B cell (primary cell): ENCODE measurements around the gene RCC2. TPM values are rescaled to one million over a fixed set of nuclear protein-coding genes. Genes with fewer than 3 reads are reported as not detected.

Experiments
- ATAC-seq: fragments of 200-7000 bp; cut with Tn5 transposase; one replicate; pipeline ENCODE4 v1.10.0; 2021; ENCODE audit warnings: low read depth, mild to moderate bottlenecking, moderate number of reproducible peaks, moderate library complexity
- CTCF ChIA-PET: fragments of 350-600 bp; sonication (Branson Sonifier 250); formaldehyde crosslinking; loops from one replicate; lab custom pipeline; 2021; ENCODE audit warnings: antibody characterized with exemption, inconsistent platforms; lab: Charles Lee
- POLR2A ChIA-PET: fragments of 350-600 bp; sonication (Branson Sonifier 250); formaldehyde crosslinking; loops from one replicate; lab custom pipeline; 2021; ENCODE audit warnings: antibody characterized with exemption; lab: Charles Lee
- DNase-seq: peaks from one replicate; pipeline ENCODE4 v3.0.0; 2013
- H2AFZ ChIP-seq: 2 replicates; pipeline ENCODE4 v1.6.1; 2012; ENCODE audit warnings: mild to moderate bottlenecking, low read depth, low read length; ENCODE audit not compliant: insufficient read depth, poor library complexity, severe bottlenecking
- H3K27ac ChIP-seq, 2 donors: 1 replicate in 1 of 2; 2 replicates in 1 of 2; pipeline ENCODE4 v1.5.1; 2012 to 2013; ENCODE audit warnings: low read length in 2 of 2, mild to moderate bottlenecking in 2 of 2, moderate library complexity in 1 of 2
- H3K27me3 ChIP-seq, 4 experiments: fragments of 200-600 bp in 1 of 4; sonication (generic) in 1 of 4; replicated peaks in 1 of 4; 1 replicate in 2 of 4; 2 replicates in 2 of 4; pipeline versions ENCODE4 v1.6.1 to v1.7.0; 2013 to 2016; ENCODE audit warnings: low read length in 3 of 4, mild to moderate bottlenecking in 2 of 4, mixed read lengths in 1 of 4, moderate library complexity in 1 of 4; ENCODE audit not compliant: insufficient read depth in 4 of 4, control insufficient read depth in 3 of 4; ENCODE audit errors: control extremely low read depth in 1 of 4
- H3K36me3 ChIP-seq, 2 experiments: replicated peaks in 1 of 2; 1 replicate in 1 of 2; 2 replicates in 1 of 2; pipeline versions ENCODE4 v1.6.1 to v1.7.1; 2013; ENCODE audit warnings: low read length in 1 of 2; ENCODE audit not compliant: insufficient read depth in 2 of 2, control insufficient read depth in 1 of 2; ENCODE audit errors: control extremely low read depth in 1 of 2, extremely low read depth in 1 of 2
- H3K4me1 ChIP-seq, 2 donors: fragments of 200-600 bp in 1 of 2; sonication (generic) in 1 of 2; 1 replicate in 1 of 2; 2 replicates in 1 of 2; pipeline versions ENCODE4 v1.5.1 to v1.6.1; 2013 to 2017; ENCODE audit warnings: low read length in 2 of 2; ENCODE audit not compliant: control insufficient read depth in 2 of 2, insufficient read depth in 2 of 2
- H3K4me2 ChIP-seq: replicated peaks from 2 replicates; pipeline ENCODE3; 2012; ENCODE audit warnings: mild to moderate bottlenecking, low read depth, low read length; ENCODE audit not compliant: poor library complexity, severe bottlenecking
- H3K4me3 ChIP-seq, 5 experiments: fragments of 200-600 bp in 1 of 5; sonication (generic) in 1 of 5; 1 replicate in 3 of 5; 2 replicates in 2 of 5; pipeline versions ENCODE4 v1.5.1 to v1.7.0; 2011 to 2016; ENCODE audit warnings: low read length in 4 of 5, mild to moderate bottlenecking in 4 of 5, low read depth in 2 of 5, control low read depth in 1 of 5, moderate library complexity in 1 of 5; ENCODE audit not compliant: insufficient read depth in 1 of 5; ENCODE audit errors: control extremely low read depth in 1 of 5, extremely low read depth in 1 of 5
- H3K79me2 ChIP-seq: fragments of 200-600 bp; sonication (generic); one replicate; pipeline ENCODE4 v1.6.0; 2016; ENCODE audit warnings: low read length; ENCODE audit not compliant: control insufficient read depth, insufficient read depth
- H3K9ac ChIP-seq: fragments of 200-600 bp; sonication (generic); 2 replicates; pipeline ENCODE4 v1.6.1; 2017; ENCODE audit warnings: mild to moderate bottlenecking, low read length, moderate library complexity
- H3K9me3 ChIP-seq, 3 donors: one replicate each; pipeline versions ENCODE4 v1.6.1 to v1.7.1; 2013; ENCODE audit warnings: low read length in 2 of 3; ENCODE audit not compliant: control insufficient read depth in 2 of 3, insufficient read depth in 1 of 3; ENCODE audit errors: control extremely low read depth in 1 of 3
- H4K20me1 ChIP-seq: 2 replicates; pipeline ENCODE4 v1.6.0; 2012; ENCODE audit warnings: mild to moderate bottlenecking, low read length; ENCODE audit not compliant: insufficient read depth, control insufficient read depth, poor library complexity, severe bottlenecking
- H3K27ac Mint-ChIP-seq: one replicate; pipeline ENCODE4 v1.8.0; 2021; ENCODE audit warnings: mixed read lengths
- H3K27me3 Mint-ChIP-seq: one replicate; pipeline ENCODE4 v1.8.0; 2021; ENCODE audit warnings: mixed read lengths
- H3K4me1 Mint-ChIP-seq: one replicate; pipeline ENCODE4 v1.8.0; 2021; ENCODE audit warnings: mixed read lengths
- H3K4me3 Mint-ChIP-seq: one replicate; pipeline ENCODE4 v1.8.0; 2021; ENCODE audit warnings: mixed read lengths
- H3K9me3 Mint-ChIP-seq: one replicate; pipeline ENCODE4 v1.8.0; 2022; ENCODE audit warnings: mixed read lengths; ENCODE audit not compliant: insufficient read depth
- EZH2 ChIP-seq: IDR thresholded peaks from 2 replicates; pipeline ENCODE4 v1.6.1; 2012; ENCODE audit warnings: borderline replicate concordance, low read depth, mild to moderate bottlenecking, moderate library complexity, low read length; ENCODE audit not compliant: insufficient read depth, poor library complexity, severe bottlenecking
- WGBS: methylation state at CpG from one replicate; pipeline ENCODE4 v1.1.5; 2013; ENCODE audit warnings: missing lambda C conversion rate; ENCODE audit not compliant: insufficient coverage; 5-methylcytosine and 5-hydroxymethylcytosine counted together
- intact Hi-C: fragments of 100-400 bp; cut with micrococcal nuclease; formaldehyde crosslinking; loops from one replicate; pipeline ENCODE4 v1.10.0; 2022
- polyA plus RNA-seq: library from polyadenylated mRNA; depleted of rRNA; stranded (reverse); fragments of >200 nt; gene quantifications from 2 replicates; pipeline ENCODE4 v1.2.3, GENCODE V29; 2012
- total RNA-seq, 2 donors: library from RNA; stranded (reverse); fragments of 120-200 nt in 1 of 2; gene quantifications; 1 replicate in 1 of 2; 2 replicates in 1 of 2; pipeline versions ENCODE4 v1.2.3 to v1.2.4, GENCODE V29; 2013 to 2022
- TF ChIP-seq, protein P1 (sequence below): fragments of 200-600 bp; IDR thresholded peaks from one replicate; pipeline ENCODE4 v1.8.0; 2022; ENCODE audit warnings: antibody characterized with exemption, mild to moderate bottlenecking

Gene RCC2
- total and polyA plus RNA-seq, 2 donors (not counting 1 experiment from before 2014, with no cell fraction given): 48.9 to 76.9 TPM

DNA sequence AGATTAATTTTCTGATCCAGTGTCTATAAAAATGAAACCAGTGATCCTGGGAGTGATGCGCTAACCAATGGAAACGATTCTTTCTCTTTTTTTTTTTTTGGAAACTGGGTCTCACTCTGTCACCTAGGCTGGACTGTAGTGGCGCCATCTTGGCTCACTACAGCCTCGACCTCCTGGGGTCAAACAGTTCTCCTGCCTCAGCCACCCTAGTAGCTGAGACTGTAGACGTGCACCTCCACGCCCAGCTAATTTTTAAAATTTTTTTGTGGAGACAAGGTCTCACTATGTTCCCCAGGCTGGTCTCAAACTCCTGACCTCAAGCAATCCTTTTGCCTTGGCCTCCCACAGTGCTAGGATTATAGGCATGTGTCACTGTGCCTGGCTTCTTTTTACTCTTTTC lies 3.4 kb upstream of the RCC2 start:
- 91% methylated on average over 4 of the region's 6 CpGs for WGBS
- Histone ChIP-seq H3K4me3 (no peak overlapping the region), H2AFZ (no peak overlapping the region), H3K9me3 (no peaks in the 10 kb centered on the region), H3K27ac (no peak overlapping the region), H3K4me1 (peaks cover 6 to 7% of the 10 kb centered on the region in 2 donors), H3K9ac (no peak overlapping the region), H3K36me3 (no peaks in the 10 kb centered on the region), H3K79me2 (peaks cover 6% of the 10 kb centered on the region), H3K4me2 (no peak overlapping the region), H4K20me1 (peaks cover 14% of the 10 kb centered on the region), H3K27me3 (peaks cover 0 to 12% (median 3%) of the 10 kb centered on the region in 4 experiments)
- intact Hi-C loops: no loop called here
- TF ChIP-seq EZH2: no peak
- TF ChIP-seq, protein P1, sequence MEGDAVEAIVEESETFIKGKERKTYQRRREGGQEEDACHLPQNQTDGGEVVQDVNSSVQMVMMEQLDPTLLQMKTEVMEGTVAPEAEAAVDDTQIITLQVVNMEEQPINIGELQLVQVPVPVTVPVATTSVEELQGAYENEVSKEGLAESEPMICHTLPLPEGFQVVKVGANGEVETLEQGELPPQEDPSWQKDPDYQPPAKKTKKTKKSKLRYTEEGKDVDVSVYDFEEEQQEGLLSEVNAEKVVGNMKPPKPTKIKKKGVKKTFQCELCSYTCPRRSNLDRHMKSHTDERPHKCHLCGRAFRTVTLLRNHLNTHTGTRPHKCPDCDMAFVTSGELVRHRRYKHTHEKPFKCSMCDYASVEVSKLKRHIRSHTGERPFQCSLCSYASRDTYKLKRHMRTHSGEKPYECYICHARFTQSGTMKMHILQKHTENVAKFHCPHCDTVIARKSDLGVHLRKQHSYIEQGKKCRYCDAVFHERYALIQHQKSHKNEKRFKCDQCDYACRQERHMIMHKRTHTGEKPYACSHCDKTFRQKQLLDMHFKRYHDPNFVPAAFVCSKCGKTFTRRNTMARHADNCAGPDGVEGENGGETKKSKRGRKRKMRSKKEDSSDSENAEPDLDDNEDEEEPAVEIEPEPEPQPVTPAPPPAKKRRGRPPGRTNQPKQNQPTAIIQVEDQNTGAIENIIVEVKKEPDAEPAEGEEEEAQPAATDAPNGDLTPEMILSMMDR: no peak
- DNase-seq (no peak), ATAC-seq (no peak)
- CTCF ChIA-PET: interaction anchor here (0.6 to 0.8 kb wide), 2 partner anchors 13 to 211 kb away, joined by 3 to 4 read pairs; no protein-coding TSS in a partner anchor
- POLR2A ChIA-PET: interaction anchor here (0.7 kb wide), 1 partner anchor 10 kb away, joined by 3 read pairs; no protein-coding TSS in a partner anchor
- H3K9me3 Mint-ChIP-seq: no peaks in the 10 kb centered on the region
- H3K27me3 Mint-ChIP-seq: peaks cover 18% of the 10 kb centered on the region
- H3K27ac Mint-ChIP-seq: no peak overlapping the region
- H3K4me3 Mint-ChIP-seq: no peak overlapping the region
- H3K4me1 Mint-ChIP-seq: peaks cover 6% of the 10 kb centered on the region

DNA sequence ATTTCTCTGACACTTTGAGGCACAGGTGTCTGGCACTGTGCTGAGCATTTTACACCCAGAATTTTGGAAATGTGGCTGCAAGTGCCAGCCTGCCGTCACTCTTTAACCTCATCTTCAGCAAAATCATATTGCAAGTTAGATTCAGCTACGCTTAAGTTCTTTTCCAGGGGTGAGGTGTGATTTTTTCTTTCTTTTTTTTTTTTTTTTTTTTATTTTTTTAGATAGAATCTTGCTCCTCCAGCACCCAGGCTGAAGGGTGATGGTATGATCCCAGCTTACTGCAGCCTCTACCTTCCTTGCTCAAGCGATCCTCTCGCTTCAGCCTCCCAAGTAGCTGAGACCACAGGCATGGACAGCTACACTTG lies 2.5 kb upstream of the RCC2 start:
- no peak overlapping the region for H2AFZ ChIP-seq
- peaks cover 0 to 12% (median 3%) of the 10 kb centered on the region in 4 experiments for H3K27me3 ChIP-seq
- no peak for TF ChIP-seq EZH2
- TF ChIP-seq, protein P1: no peak
- no peak overlapping the region for H3K27ac Mint-ChIP-seq
- H3K4me2 ChIP-seq: no peak overlapping the region
- no peak overlapping the region for H3K4me3 Mint-ChIP-seq
- H3K4me1 ChIP-seq: peaks cover 10 to 12% of the 10 kb centered on the region in 2 donors
- intact Hi-C loops: no loop called here
- ChIA-PET POLR2A (no interaction called here), CTCF (interaction anchor here (0.8 to 1.6 kb wide), 3 partner anchors 11 to 212 kb away, joined by 3 to 4 read pairs (median 4); no protein-coding TSS in a partner anchor)
- H3K36me3 ChIP-seq: no peaks in the 10 kb centered on the region
- H3K79me2 ChIP-seq: peaks cover 11% of the 10 kb centered on the region
- ATAC-seq (no peak), DNase-seq (no peak)
- H3K4me1 Mint-ChIP-seq: peaks cover 7% of the 10 kb centered on the region
- 90% methylated on average over 2 of the region's 4 CpGs for WGBS
- H3K9me3 ChIP-seq: no peaks in the 10 kb centered on the region
- H3K9me3 Mint-ChIP-seq: no peaks in the 10 kb centered on the region
- H3K4me3 ChIP-seq: no peak overlapping the region
- no peak overlapping the region for H3K27ac ChIP-seq
- peaks cover 19% of the 10 kb centered on the region for H4K20me1 ChIP-seq
- no peak overlapping the region for H3K9ac ChIP-seq
- H3K27me3 Mint-ChIP-seq: peaks cover 18% of the 10 kb centered on the region
